Smooth muscle cell (in vitro differentiated cells): ENCODE results near the gene TTLL11. TPM values are rescaled to one million over a fixed set of nuclear protein-coding genes. Genes with fewer than 3 reads are reported as not detected.

Experiments used
- DNase-seq: peaks from one replicate; lab custom pipeline; 2025; ENCODE audit not compliant: unreplicated experiment; lab: John Stamatoyannopoulos, UW
- H2AFZ ChIP-seq: fragments of 200-600 bp; sonication (generic); 2 replicates; pipeline ENCODE4 v1.6.0; 2016; ENCODE audit warnings: antibody characterized with exemption, low read depth, mild to moderate bottlenecking
- H3F3A ChIP-seq: fragments of 200-600 bp; sonication (generic); 2 replicates; pipeline ENCODE4 v1.6.0; 2017; ENCODE audit warnings: antibody characterized with exemption, low read depth
- H3K27ac ChIP-seq: fragments of 200-600 bp; sonication (generic); 2 replicates; pipeline ENCODE4 v1.5.1; 2016; ENCODE audit warnings: low read depth, mild to moderate bottlenecking
- H3K27me3 ChIP-seq: fragments of 200-600 bp; sonication (generic); 2 replicates; pipeline ENCODE4 v1.6.1; 2016; ENCODE audit warnings: low read depth, mild to moderate bottlenecking
- H3K36me3 ChIP-seq: fragments of 200-600 bp; sonication (generic); 2 replicates; pipeline ENCODE4 v1.5.1; 2016; ENCODE audit warnings: low read depth
- H3K4me1 ChIP-seq: fragments of 200-600 bp; sonication (generic); 2 replicates; pipeline ENCODE4 v1.5.1; 2016; ENCODE audit warnings: low read depth
- H3K4me2 ChIP-seq: fragments of 200-600 bp; sonication (generic); 2 replicates; pipeline ENCODE4 v1.6.0; 2016; ENCODE audit warnings: mild to moderate bottlenecking
- H3K4me3 ChIP-seq: fragments of 200-600 bp; sonication (generic); 2 replicates; pipeline ENCODE4 v1.5.1; 2016; ENCODE audit warnings: mild to moderate bottlenecking
- H3K79me2 ChIP-seq: fragments of 200-600 bp; sonication (generic); 2 replicates; pipeline ENCODE4 v1.6.0; 2016; ENCODE audit warnings: low read depth, mild to moderate bottlenecking
- H3K9ac ChIP-seq: fragments of 200-600 bp; sonication (generic); 2 replicates; pipeline ENCODE4 v1.6.0; 2016; ENCODE audit warnings: low read depth
- H3K9me3 ChIP-seq: fragments of 200-600 bp; sonication (generic); replicated peaks from 2 replicates; pipeline ENCODE4 v1.5.1; 2016; ENCODE audit warnings: low read depth
- H4K20me1 ChIP-seq: fragments of 200-600 bp; sonication (generic); 2 replicates; pipeline ENCODE4 v1.6.0; 2016; ENCODE audit warnings: low read depth
- CTCF ChIP-seq: fragments of 200-600 bp; sonication (generic); IDR thresholded peaks from 2 replicates; pipeline ENCODE4 v1.5.1; 2017; ENCODE audit warnings: borderline replicate concordance, mild to moderate bottlenecking, antibody characterized with exemption; ENCODE audit not compliant: insufficient read depth, poor library complexity, severe bottlenecking
- WGBS: methylation state at CpG from one replicate; pipeline ENCODE4 v1.1.7; 2016; ENCODE audit warnings: low lambda C conversion rate; 5-methylcytosine and 5-hydroxymethylcytosine counted together
- polyA plus RNA-seq: library from polyadenylated mRNA; unstranded; fragments of >200 nt; fragmentation: Nextera tagmentation; extraction: Ambion mirVana; gene quantifications from 2 replicates; pipeline ENCODE4 v1.2.1, GENCODE V29; 2016
- total RNA-seq: library from RNA; depleted of rRNA; stranded (reverse); fragments of >200 nt; gene quantifications from 2 replicates; pipeline ENCODE4 v1.2.3, GENCODE V29; 2014

The TTLL11 gene
- total and polyA plus RNA-seq, 2 experiments from 2014 or later: 2.6 to 3.7 TPM

- no peaks in the 10 kb centered on the region for H3K79me2 ChIP-seq
- H3F3A ChIP-seq: no peaks in the 10 kb centered on the region
- H4K20me1 ChIP-seq: no peaks in the 10 kb centered on the region
- no peak for DNase-seq
- H3K9ac ChIP-seq: no peak overlapping the region
- H3K4me2 ChIP-seq: no peak overlapping the region
- H3K4me3 ChIP-seq: no peak overlapping the region
- H3K36me3 ChIP-seq: no peaks in the 10 kb centered on the region
- H3K27ac ChIP-seq: no peak overlapping the region
- no peaks in the 10 kb centered on the region for H3K9me3 ChIP-seq
- no peaks in the 10 kb centered on the region for H3K27me3 ChIP-seq
- no peak overlapping the region for H2AFZ ChIP-seq
- WGBS: 87% methylated on average over 17 of the region's 17 CpGs
- no peak for TF ChIP-seq CTCF
- no peaks in the 10 kb centered on the region for H3K4me1 ChIP-seq
Observed at GRCh38 chr9:121827251-121827967, 265.7 kb downstream of the TTLL11 start.

GRCh38 chr9:121826711-121827110 lies 266.4 kb downstream of the TTLL11 start:
- DNase-seq: no peak
- Histone ChIP-seq H3F3A (no peaks in the 10 kb centered on the region), H3K27me3 (no peaks in the 10 kb centered on the region), H3K4me3 (no peak overlapping the region), H3K4me1 (no peaks in the 10 kb centered on the region), H3K9ac (no peak overlapping the region), H3K27ac (no peak overlapping the region), H3K4me2 (no peak overlapping the region), H3K36me3 (no peaks in the 10 kb centered on the region), H3K79me2 (no peaks in the 10 kb centered on the region), H2AFZ (no peak overlapping the region), H4K20me1 (no peaks in the 10 kb centered on the region), H3K9me3 (no peaks in the 10 kb centered on the region)
- TF ChIP-seq CTCF: no peak
- WGBS: 96% methylated on average over 7 of the region's 7 CpGs

DNA sequence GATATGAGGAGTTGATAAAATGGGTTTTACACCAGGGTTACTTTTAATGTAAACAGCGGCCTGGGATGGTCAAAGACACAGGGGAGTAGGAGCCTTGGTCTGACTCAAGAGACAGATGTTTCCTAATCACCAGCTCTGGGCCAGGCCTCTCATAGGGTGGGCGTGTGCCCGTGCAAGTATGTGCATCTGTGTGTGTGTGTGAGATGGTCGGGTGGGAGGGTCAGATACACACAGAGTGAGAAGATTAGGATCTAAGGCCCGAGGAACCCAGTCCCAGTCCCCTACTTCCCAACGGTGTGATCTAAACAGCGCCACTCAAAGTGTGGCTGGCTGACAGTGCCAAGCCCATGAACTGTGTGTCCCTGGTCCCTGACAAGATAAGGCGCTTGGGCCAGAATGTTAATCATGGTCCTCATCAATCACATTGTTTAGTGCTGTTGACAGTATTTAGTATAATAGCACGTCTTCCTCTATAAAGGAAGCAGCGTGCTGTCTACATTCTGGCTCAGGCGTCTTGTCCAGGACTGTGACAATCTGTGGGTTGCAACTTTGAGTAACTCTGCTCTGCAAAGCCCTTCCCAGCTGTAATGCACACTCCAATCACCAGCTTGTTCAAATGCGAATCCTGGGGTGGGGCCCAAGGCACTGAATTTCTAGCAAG lies 267.9 kb downstream of the TTLL11 start:
- Histone ChIP-seq H3K9ac (no peak overlapping the region), H3K27me3 (no peaks in the 10 kb centered on the region), H4K20me1 (no peaks in the 10 kb centered on the region), H3K79me2 (no peaks in the 10 kb centered on the region), H3K9me3 (no peaks in the 10 kb centered on the region), H3K27ac (no peak overlapping the region), H3K4me1 (peaks cover 1% of the 10 kb centered on the region), H3F3A (no peaks in the 10 kb centered on the region), H3K36me3 (no peaks in the 10 kb centered on the region), H3K4me3 (no peak overlapping the region), H2AFZ (no peak overlapping the region), H3K4me2 (peak overlapping the region; percentile 50)
- TF ChIP-seq CTCF: no peak
- DNase-seq: no peak
- whole genome bisulfite sequencing: 30% methylated on average over 12 of the region's 12 CpGs
